Measurements from ENCODE around the gene LAGE3. TPM values are rescaled to one million over a fixed set of nuclear protein-coding genes. Genes with fewer than 3 reads are reported as not detected.

Gene LAGE3
- total RNA-seq, 1 donor from 2014 or later = 15.6 TPM

- H3K9me3 Mint-ChIP-seq (ENCODE audit: unreplicated experiment) = no peaks in the 10 kb centered on the region
- H3K4me1 Mint-ChIP-seq (ENCODE audit: unreplicated experiment) = peaks cover 2% of the 10 kb centered on the region
- no peak overlapping the region for H3K4me3 Mint-ChIP-seq (ENCODE audit: unreplicated experiment)
- TF ChIP-seq CTCF (IDR thresholded peaks at IDR 0.05) = no peak
- H3K27ac Mint-ChIP-seq (ENCODE audit: unreplicated experiment) = no peak overlapping the region
- no peak for DNase-seq (ENCODE audit: extremely low spot score, unreplicated experiment)
- H3K36me3 Mint-ChIP-seq (ENCODE audit: unreplicated experiment) = peaks cover 17% of the 10 kb centered on the region
- no peaks in the 10 kb centered on the region for H3K27me3 Mint-ChIP-seq (ENCODE audit: unreplicated experiment)
Observed at GRCh38 chrX:154466036-154466435, 13.0 kb downstream of the LAGE3 start.

GRCh38 chrX:154465601-154466000 is 13.5 kb downstream of the LAGE3 start:
- H3K4me1 Mint-ChIP-seq (ENCODE audit: unreplicated experiment) = peaks cover 2% of the 10 kb centered on the region
- no peak for DNase-seq (ENCODE audit: extremely low spot score, unreplicated experiment)
- peaks cover 16% of the 10 kb centered on the region for H3K36me3 Mint-ChIP-seq (ENCODE audit: unreplicated experiment)
- H3K27ac Mint-ChIP-seq (ENCODE audit: unreplicated experiment) = no peak overlapping the region
- H3K27me3 Mint-ChIP-seq (ENCODE audit: unreplicated experiment) = no peaks in the 10 kb centered on the region
- no peaks in the 10 kb centered on the region for H3K9me3 Mint-ChIP-seq (ENCODE audit: unreplicated experiment)
- TF ChIP-seq CTCF (IDR thresholded peaks at IDR 0.05) = no peak
- no peak overlapping the region for H3K4me3 Mint-ChIP-seq (ENCODE audit: unreplicated experiment)

GRCh38 chrX:154464806-154465365 is 14.2 kb downstream of the LAGE3 start:
- H3K9me3 Mint-ChIP-seq (ENCODE audit: unreplicated experiment) = no peaks in the 10 kb centered on the region
- peaks cover 8% of the 10 kb centered on the region for H3K4me1 Mint-ChIP-seq (ENCODE audit: unreplicated experiment)

DNA sequence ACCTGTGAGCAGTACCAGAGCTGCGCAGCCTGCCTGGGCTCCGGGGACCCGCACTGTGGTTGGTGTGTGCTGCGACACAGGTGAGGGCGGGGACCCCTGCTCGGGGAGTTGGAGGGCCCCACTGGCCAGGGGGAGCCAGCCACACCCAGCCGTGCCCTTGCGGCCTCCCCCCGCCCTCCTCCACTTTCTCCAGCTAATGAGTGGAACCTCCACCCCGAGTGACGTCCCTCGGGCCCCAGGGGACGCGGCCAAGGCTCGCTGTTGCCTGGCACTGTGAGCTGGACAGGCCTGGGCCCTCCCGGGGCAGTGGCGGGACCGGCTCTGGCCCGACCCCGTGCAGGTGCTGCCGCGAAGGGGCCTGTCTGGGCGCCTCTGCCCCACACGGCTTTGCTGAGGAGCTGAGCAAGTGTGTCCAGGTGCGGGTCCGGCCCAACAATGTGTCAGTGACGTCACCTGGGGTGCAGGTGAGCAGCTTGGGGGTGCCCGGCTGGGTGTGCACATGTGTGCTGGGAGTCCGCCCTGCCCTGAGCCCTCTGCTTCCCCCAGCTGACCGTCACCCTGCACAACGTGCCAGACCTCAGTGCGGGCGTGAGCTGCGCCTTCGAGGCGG is 15.4 kb downstream of the LAGE3 start:
- Mint-ChIP-seq H3K27me3 (ENCODE audit: unreplicated experiment) (no peaks in the 10 kb centered on the region), H3K36me3 (ENCODE audit: unreplicated experiment) (peaks cover 9% of the 10 kb centered on the region), H3K9me3 (ENCODE audit: unreplicated experiment) (no peaks in the 10 kb centered on the region)

More at GRCh38 chrX:154464806-154465365, 14.2 kb downstream of the LAGE3 start:
- DNase-seq (ENCODE audit: extremely low spot score, unreplicated experiment) = no peak
- no peak overlapping the region for H3K27ac Mint-ChIP-seq (ENCODE audit: unreplicated experiment)
- H3K4me3 Mint-ChIP-seq (ENCODE audit: unreplicated experiment) = no peak overlapping the region
- TF ChIP-seq CTCF (IDR thresholded peaks at IDR 0.05) = no peak
- H3K27me3 Mint-ChIP-seq (ENCODE audit: unreplicated experiment) = no peaks in the 10 kb centered on the region
- H3K36me3 Mint-ChIP-seq (ENCODE audit: unreplicated experiment) = peaks cover 12% of the 10 kb centered on the region

More for the DNA sequence above, 15.4 kb downstream of the LAGE3 start:
- no peak for TF ChIP-seq CTCF (IDR thresholded peaks at IDR 0.05)
- Mint-ChIP-seq H3K4me1 (ENCODE audit: unreplicated experiment) (peaks cover 11% of the 10 kb centered on the region), H3K4me3 (ENCODE audit: unreplicated experiment) (no peak overlapping the region), H3K27ac (ENCODE audit: unreplicated experiment) (no peak overlapping the region)
- DNase-seq (ENCODE audit: extremely low spot score, unreplicated experiment) = no peak
